WTC11 (cell line): ENCODE measurements around the gene KPNA4. TPM values are rescaled to one million over a fixed set of nuclear protein-coding genes. Genes with fewer than 3 reads are reported as not detected.

Experiments used
- ATAC-seq: fragments of 200-7000 bp; cut with Tn5 transposase; 2 replicates; pipeline ENCODE4 v1.10.0; 2021; ENCODE audit warnings: mild to moderate bottlenecking, moderate library complexity
- CTCF ChIA-PET: fragments of 300-600 bp; sonication (Branson Sonifier 250); formaldehyde crosslinking; loops from one replicate; lab custom pipeline; 2021; ENCODE audit warnings: antibody characterized with exemption; lab: Charles Lee
- POLR2A ChIA-PET: fragments of 350-600 bp; sonication (Branson Sonifier 250); formaldehyde crosslinking; loops from one replicate; lab custom pipeline; 2021; ENCODE audit warnings: antibody characterized with exemption; lab: Charles Lee
- DNase-seq: peaks from one replicate; pipeline ENCODE4 v3.0.0; 2021; ENCODE audit warnings: low spot score
- H3K27ac Mint-ChIP-seq: 2 replicates; pipeline ENCODE4 v1.8.0; 2021; ENCODE audit warnings: mixed read lengths
- H3K27me3 Mint-ChIP-seq: 2 replicates; pipeline ENCODE4 v1.8.0; 2021; ENCODE audit warnings: low read depth, mild to moderate bottlenecking, moderate library complexity, mixed read lengths
- H3K36me3 Mint-ChIP-seq: 2 replicates; pipeline ENCODE4 v1.8.0; 2021; ENCODE audit warnings: mixed read lengths
- H3K4me1 Mint-ChIP-seq: 2 replicates; pipeline ENCODE4 v1.8.0; 2022; ENCODE audit warnings: mixed read lengths
- H3K4me3 Mint-ChIP-seq: 2 replicates; pipeline ENCODE4 v1.8.0; 2021; ENCODE audit warnings: mild to moderate bottlenecking, moderate library complexity, mixed read lengths
- H3K9me3 Mint-ChIP-seq: 2 replicates; pipeline ENCODE4 v1.8.0; 2021; ENCODE audit warnings: mixed read lengths
- CTCF ChIP-seq: fragments of 200-600 bp; IDR thresholded peaks from 2 replicates; pipeline ENCODE4 v1.8.0; 2022; ENCODE audit warnings: antibody characterized with exemption
- ERG ChIP-seq: fragments of 250-450 bp; sonication (Bioruptor Pico); IDR thresholded peaks from 2 replicates; pipeline ENCODE4 v1.8.0; 2021; ENCODE audit warnings: mild to moderate bottlenecking
- ETV6 ChIP-seq: sonication (generic); formaldehyde crosslinking; IDR thresholded peaks from 2 replicates; pipeline ENCODE4 v1.8.1; 2022; ENCODE audit warnings: mild to moderate bottlenecking, missing genetic modification reagents
- FOXJ3 ChIP-seq: sonication (generic); formaldehyde crosslinking; IDR thresholded peaks from 2 replicates; pipeline ENCODE4 v1.9.0; 2021; ENCODE audit warnings: missing genetic modification reagents, mild to moderate bottlenecking, borderline replicate concordance
- GABPB1 ChIP-seq: sonication (generic); formaldehyde crosslinking; IDR thresholded peaks from 2 replicates; pipeline ENCODE4 v1.8.1; 2023; ENCODE audit warnings: mild to moderate bottlenecking, missing genetic modification reagents
- HMGA2 ChIP-seq: fragments of 250-450 bp; sonication (Bioruptor Pico); IDR thresholded peaks from 2 replicates; pipeline ENCODE4 v1.4.0; 2021; ENCODE audit warnings: mild to moderate bottlenecking, moderate library complexity
- JAZF1 ChIP-seq: fragments of 250-450 bp; sonication (Bioruptor Pico); IDR thresholded peaks from 2 replicates; pipeline ENCODE4 v1.9.0; 2021; ENCODE audit warnings: moderate library complexity, mild to moderate bottlenecking, inconsistent platforms
- MYBL2 ChIP-seq: sonication (generic); formaldehyde crosslinking; IDR thresholded peaks from 2 replicates; pipeline ENCODE4 v1.8.1; 2023; ENCODE audit warnings: mild to moderate bottlenecking, moderate library complexity, missing genetic modification reagents
- NR2C2 ChIP-seq: sonication (generic); formaldehyde crosslinking; IDR thresholded peaks from 2 replicates; pipeline ENCODE4 v1.8.0; 2022; ENCODE audit warnings: mild to moderate bottlenecking, missing genetic modification reagents
- NR3C1 ChIP-seq: sonication (generic); formaldehyde crosslinking; conservative IDR thresholded peaks from 2 replicates; pipeline ENCODE4 v1.8.1; 2023; ENCODE audit warnings: low read depth, mild to moderate bottlenecking, missing genetic modification reagents
- OVOL2 ChIP-seq: fragments of 250-450 bp; sonication (Bioruptor Pico); IDR thresholded peaks from 2 replicates; pipeline ENCODE4 v1.9.0; 2021; ENCODE audit warnings: mild to moderate bottlenecking, borderline replicate concordance
- ZNF121 ChIP-seq: sonication (generic); formaldehyde crosslinking; IDR thresholded peaks from 2 replicates; pipeline ENCODE4 v1.8.0; 2023; ENCODE audit warnings: missing genetic modification reagents
- ZNF232 ChIP-seq: sonication (generic); formaldehyde crosslinking; IDR thresholded peaks from 2 replicates; pipeline ENCODE4 v1.8.0; 2022; ENCODE audit warnings: mild to moderate bottlenecking, missing genetic modification reagents
- ZNF423 ChIP-seq: fragments of 250-450 bp; sonication (Bioruptor Pico); IDR thresholded peaks from 2 replicates; pipeline ENCODE4 v2.1.2; 2022; ENCODE audit warnings: mild to moderate bottlenecking, moderate library complexity
- total RNA-seq: library from RNA; stranded (reverse); gene quantifications from 3 replicates; pipeline ENCODE4 v1.2.3, GENCODE V29; 2021
- TF ChIP-seq, protein P1 (sequence below): fragments of 250-450 bp; sonication (Bioruptor Pico); conservative IDR thresholded peaks from 2 replicates; pipeline ENCODE4 v1.9.0; 2021; ENCODE audit warnings: mild to moderate bottlenecking
- TF ChIP-seq, protein P2 (sequence below): sonication (generic); formaldehyde crosslinking; IDR thresholded peaks from 2 replicates; pipeline ENCODE4 v1.8.1; 2023; ENCODE audit warnings: mild to moderate bottlenecking, moderate library complexity, missing genetic modification reagents
- TF ChIP-seq, protein P3 (sequence below): sonication (generic); formaldehyde crosslinking; IDR thresholded peaks from 2 replicates; pipeline ENCODE4 v1.8.0; 2022; ENCODE audit warnings: mild to moderate bottlenecking, missing genetic modification reagents
- TF ChIP-seq, protein P4 (sequence below): sonication (generic); formaldehyde crosslinking; IDR thresholded peaks from 2 replicates; pipeline ENCODE4 v1.8.0; 2023; ENCODE audit warnings: missing genetic modification reagents
- TF ChIP-seq, protein P5 (sequence below): sonication (generic); formaldehyde crosslinking; IDR thresholded peaks from 2 replicates; pipeline ENCODE4 v1.8.1; 2023; ENCODE audit warnings: mild to moderate bottlenecking, missing genetic modification reagents

KPNA4 gene
- total RNA-seq, 1 experiment from 2014 or later: 52.2 TPM

DNA sequence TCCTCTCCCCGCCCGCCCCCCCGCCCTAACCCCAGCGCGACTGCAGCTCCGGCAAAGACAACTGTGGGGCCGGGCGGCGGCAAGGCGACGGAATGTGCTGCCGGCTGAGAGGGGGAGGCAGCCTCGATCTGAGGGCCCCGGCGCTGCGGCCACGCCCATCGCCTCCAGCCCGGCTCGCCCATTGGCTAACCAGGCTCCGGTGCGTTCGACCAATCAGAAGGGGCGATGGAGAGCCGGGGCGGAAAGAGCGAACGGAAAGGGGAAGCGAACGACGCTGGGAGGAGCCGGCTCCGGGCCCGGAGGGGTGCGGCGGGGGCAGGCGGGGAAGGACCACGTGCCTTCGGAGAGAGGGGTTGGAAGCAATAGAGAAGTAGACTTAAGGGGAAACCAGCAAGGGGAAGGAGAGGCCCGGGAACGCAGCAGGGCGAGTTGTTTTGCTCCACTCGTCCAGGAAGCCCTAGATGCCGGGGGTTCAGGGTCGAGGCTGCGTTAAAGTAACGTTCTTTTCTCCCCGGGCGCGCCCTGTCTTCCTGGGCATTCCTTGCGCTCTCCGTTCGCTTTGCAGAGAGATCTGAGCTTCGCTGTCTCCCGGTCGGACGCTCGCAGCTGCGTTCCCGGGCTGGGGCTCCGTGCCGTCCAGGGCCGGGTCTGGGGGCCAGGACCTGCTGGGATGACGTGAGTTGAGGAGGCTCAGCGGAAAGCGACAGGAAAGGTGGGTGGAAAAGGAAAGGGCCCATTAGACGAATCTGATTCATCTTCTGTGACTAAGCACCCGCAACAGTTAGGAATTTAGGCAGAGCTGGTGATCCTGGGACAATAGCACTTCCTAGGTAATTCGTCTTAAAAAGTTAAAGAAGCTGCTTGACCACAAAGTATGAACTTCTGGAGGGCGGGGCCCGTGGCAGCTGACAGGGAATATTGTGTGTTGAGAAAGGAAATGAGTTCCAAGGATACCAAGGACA is at the start of gene KPNA4 (continued):
- TF ChIP-seq, protein P1, sequence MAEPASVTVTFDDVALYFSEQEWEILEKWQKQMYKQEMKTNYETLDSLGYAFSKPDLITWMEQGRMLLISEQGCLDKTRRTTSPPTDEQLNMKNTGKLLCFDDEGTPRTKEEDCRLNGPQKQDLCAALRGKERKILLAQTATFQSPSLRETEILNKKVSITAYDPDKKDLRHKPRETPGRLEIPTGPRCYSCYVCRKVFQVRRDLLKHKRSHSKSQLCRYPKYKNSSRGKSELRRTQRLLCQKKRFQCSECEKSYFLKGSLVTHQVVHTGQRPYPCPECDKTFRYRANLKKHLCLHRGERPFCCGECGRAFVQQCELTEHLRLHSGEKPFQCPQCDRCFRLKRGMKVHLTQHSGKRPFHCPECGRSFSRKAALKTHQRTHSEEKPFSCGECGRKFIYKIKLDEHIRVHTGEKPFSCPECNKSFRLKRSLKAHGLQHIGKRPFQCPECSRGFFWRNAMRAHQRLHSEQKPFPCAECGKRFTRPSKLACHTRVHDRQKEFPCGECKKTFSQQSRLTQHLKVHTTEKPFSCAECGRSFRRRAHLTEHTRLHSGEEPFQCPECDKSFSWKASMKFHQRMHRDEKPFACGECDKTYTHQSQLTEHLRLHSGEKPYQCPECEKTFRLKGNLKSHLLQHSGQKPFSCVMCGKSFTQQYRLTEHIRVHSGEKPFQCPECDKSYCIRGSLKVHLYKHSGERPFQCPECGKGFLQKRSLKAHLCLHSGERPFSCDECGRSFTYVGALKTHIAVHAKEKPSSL (CRISPR knock-in tag): no peak
- TF ChIP-seq FOXJ3 (CRISPR knock-in tag) (no peak), OVOL2 (CRISPR knock-in tag) (no peak), ZNF232 (CRISPR knock-in tag) (no peak), NR2C2 (CRISPR knock-in tag) (no peak), ETV6 (peak; percentile 73; the same call in 1 of the 2 replicates), ERG (CRISPR knock-in tag) (no peak)
- TF ChIP-seq, protein P2, sequence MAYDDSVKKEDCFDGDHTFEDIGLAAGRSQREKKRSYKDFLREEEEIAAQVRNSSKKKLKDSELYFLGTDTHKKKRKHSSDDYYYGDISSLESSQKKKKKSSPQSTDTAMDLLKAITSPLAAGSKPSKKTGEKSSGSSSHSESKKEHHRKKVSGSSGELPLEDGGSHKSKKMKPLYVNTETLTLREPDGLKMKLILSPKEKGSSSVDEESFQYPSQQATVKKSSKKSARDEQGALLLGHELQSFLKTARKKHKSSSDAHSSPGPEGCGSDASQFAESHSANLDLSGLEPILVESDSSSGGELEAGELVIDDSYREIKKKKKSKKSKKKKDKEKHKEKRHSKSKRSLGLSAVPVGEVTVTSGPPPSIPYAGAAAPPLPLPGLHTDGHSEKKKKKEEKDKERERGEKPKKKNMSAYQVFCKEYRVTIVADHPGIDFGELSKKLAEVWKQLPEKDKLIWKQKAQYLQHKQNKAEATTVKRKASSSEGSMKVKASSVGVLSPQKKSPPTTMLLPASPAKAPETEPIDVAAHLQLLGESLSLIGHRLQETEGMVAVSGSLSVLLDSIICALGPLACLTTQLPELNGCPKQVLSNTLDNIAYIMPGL (CRISPR knock-in tag): no peak
- TF ChIP-seq, protein P3, sequence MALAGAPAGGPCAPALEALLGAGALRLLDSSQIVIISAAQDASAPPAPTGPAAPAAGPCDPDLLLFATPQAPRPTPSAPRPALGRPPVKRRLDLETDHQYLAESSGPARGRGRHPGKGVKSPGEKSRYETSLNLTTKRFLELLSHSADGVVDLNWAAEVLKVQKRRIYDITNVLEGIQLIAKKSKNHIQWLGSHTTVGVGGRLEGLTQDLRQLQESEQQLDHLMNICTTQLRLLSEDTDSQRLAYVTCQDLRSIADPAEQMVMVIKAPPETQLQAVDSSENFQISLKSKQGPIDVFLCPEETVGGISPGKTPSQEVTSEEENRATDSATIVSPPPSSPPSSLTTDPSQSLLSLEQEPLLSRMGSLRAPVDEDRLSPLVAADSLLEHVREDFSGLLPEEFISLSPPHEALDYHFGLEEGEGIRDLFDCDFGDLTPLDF: 0 out of 2 replicates have a peak, but pooled peaks have one; percentile 19
- TF ChIP-seq, protein P4, sequence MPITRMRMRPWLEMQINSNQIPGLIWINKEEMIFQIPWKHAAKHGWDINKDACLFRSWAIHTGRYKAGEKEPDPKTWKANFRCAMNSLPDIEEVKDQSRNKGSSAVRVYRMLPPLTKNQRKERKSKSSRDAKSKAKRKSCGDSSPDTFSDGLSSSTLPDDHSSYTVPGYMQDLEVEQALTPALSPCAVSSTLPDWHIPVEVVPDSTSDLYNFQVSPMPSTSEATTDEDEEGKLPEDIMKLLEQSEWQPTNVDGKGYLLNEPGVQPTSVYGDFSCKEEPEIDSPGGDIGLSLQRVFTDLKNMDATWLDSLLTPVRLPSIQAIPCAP (CRISPR knock-in tag): 0 out of 2 replicates have a peak, but pooled peaks have one; percentile 18
- TF ChIP-seq, all 79 proteins: peak for 27

GRCh38 chr3:160613661-160614060 is 48.3 kb upstream of the KPNA4 start:
- CTCF ChIA-PET: no interaction called here
- Mint-ChIP-seq H3K4me1 (no peaks in the 10 kb centered on the region), H3K27ac (no peak overlapping the region), H3K4me3 (no peak overlapping the region), H3K9me3 (no peaks in the 10 kb centered on the region), H3K36me3 (no peaks in the 10 kb centered on the region), H3K27me3 (no peaks in the 10 kb centered on the region)
- ATAC-seq: no peak
- no peak for TF ChIP-seq ZNF423 (CRISPR knock-in tag)
- POLR2A ChIA-PET: no interaction called here
- DNase-seq: no peak

- ChIA-PET POLR2A (no interaction called here), CTCF (no interaction called here)
- Mint-ChIP-seq H3K27ac (no peak overlapping the region), H3K4me3 (no peak overlapping the region), H3K4me1 (no peaks in the 10 kb centered on the region), H3K9me3 (no peaks in the 10 kb centered on the region), H3K27me3 (no peaks in the 10 kb centered on the region), H3K36me3 (no peaks in the 10 kb centered on the region)
- ATAC-seq: no peak
- no peak for DNase-seq
- no peak for TF ChIP-seq ERG (CRISPR knock-in tag)
- no peak for TF ChIP-seq JAZF1
- TF ChIP-seq MYBL2 (CRISPR knock-in tag): no peak
- TF ChIP-seq NR3C1 (CRISPR knock-in tag): no peak
- TF ChIP-seq CTCF: no peak
- TF ChIP-seq, protein P5, sequence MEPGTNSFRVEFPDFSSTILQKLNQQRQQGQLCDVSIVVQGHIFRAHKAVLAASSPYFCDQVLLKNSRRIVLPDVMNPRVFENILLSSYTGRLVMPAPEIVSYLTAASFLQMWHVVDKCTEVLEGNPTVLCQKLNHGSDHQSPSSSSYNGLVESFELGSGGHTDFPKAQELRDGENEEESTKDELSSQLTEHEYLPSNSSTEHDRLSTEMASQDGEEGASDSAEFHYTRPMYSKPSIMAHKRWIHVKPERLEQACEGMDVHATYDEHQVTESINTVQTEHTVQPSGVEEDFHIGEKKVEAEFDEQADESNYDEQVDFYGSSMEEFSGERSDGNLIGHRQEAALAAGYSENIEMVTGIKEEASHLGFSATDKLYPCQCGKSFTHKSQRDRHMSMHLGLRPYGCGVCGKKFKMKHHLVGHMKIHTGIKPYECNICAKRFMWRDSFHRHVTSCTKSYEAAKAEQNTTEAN: no peak
- TF ChIP-seq ZNF232 (CRISPR knock-in tag): no peak
- no peak for TF ChIP-seq ZNF121 (CRISPR knock-in tag)
- TF ChIP-seq HMGA2 (CRISPR knock-in tag): no peak
- no peak for TF ChIP-seq GABPB1 (CRISPR knock-in tag)
Measured at GRCh38 chr3:160612386-160613075, 47.2 kb upstream of the KPNA4 start.
